HEK293 (cell line): ENCODE measurements around the gene CSNK2A1.

Source experiments
- CTCF ChIA-PET: fragments of 350-600 bp; formaldehyde crosslinking; extraction: SDS; loops from one replicate; lab custom pipeline; 2021; ENCODE audit warnings: antibody characterized with exemption; lab: Yijun Ruan, JAX
- POLR2A ChIA-PET: fragments of 300-600 bp; formaldehyde crosslinking; extraction: SDS; loops from one replicate; lab custom pipeline; 2020; ENCODE audit warnings: antibody characterized with exemption, inconsistent platforms; lab: Yijun Ruan, JAX
- H3K27ac ChIP-seq: fragments of 200-500 bp; sonication (Bioruptor generic); 2 replicates; pipeline ENCODE4 v1.5.1; 2014; ENCODE audit warnings: low read depth, low read length, control low read depth, inconsistent platforms; ENCODE audit errors: extremely low read depth
- H3K36me3 ChIP-seq, 2 experiments: fragments of 200-500 bp in 1 of 2; sonication (Bioruptor generic) in 1 of 2; 1 replicate in 1 of 2; 2 replicates in 1 of 2; pipeline ENCODE4 v1.5.1; 2014 to 2017; ENCODE audit warnings: inconsistent platforms in 2 of 2, low read length in 2 of 2; ENCODE audit not compliant: control insufficient read depth in 2 of 2, insufficient read depth in 1 of 2
- H3K4me1 ChIP-seq: fragments of 200-500 bp; sonication (Bioruptor generic); 2 replicates; pipeline ENCODE4 v1.5.1; 2014; ENCODE audit warnings: mild to moderate bottlenecking, low read length, inconsistent platforms; ENCODE audit not compliant: control insufficient read depth, insufficient read depth
- H3K4me3 ChIP-seq: 2 replicates; pipeline ENCODE4 v1.5.1; 2011; ENCODE audit warnings: low read depth, mild to moderate bottlenecking, control low read depth, low read length, moderate library complexity
- H3K9me3 ChIP-seq: fragments of 200-500 bp; sonication (Bioruptor generic); 2 replicates; pipeline ENCODE4 v1.5.1; 2014; ENCODE audit warnings: low read depth, low read length, inconsistent platforms; ENCODE audit not compliant: control insufficient read depth, insufficient read depth
- GLIS2 ChIP-seq: fragments of 450-650 bp; formaldehyde crosslinking; IDR thresholded peaks from 2 replicates; pipeline ENCODE4 v1.5.1; 2016; ENCODE audit warnings: missing biosample characterization, missing genetic modification characterization
- HOXD13 ChIP-seq: sonication (generic); formaldehyde crosslinking; IDR thresholded peaks from 2 replicates; pipeline ENCODE4 v1.8.0; 2022; ENCODE audit warnings: missing genetic modification reagents, borderline replicate concordance
- KLF9 ChIP-seq: fragments of 450-650 bp; formaldehyde crosslinking; IDR thresholded peaks from 2 replicates; pipeline ENCODE4 v1.5.1; 2016; ENCODE audit warnings: missing biosample characterization, missing genetic modification characterization, low read depth
- ZBTB21 ChIP-seq: fragments of 450-650 bp; formaldehyde crosslinking; IDR thresholded peaks from 2 replicates; pipeline ENCODE4 v1.5.1; 2017; ENCODE audit warnings: missing biosample characterization, missing genetic modification characterization
- ZFHX2 ChIP-seq: fragments of 450-650 bp; formaldehyde crosslinking; conservative IDR thresholded peaks from 2 replicates; pipeline ENCODE4 v1.5.1; 2016; ENCODE audit warnings: missing biosample characterization, missing genetic modification characterization
- ZNF114 ChIP-seq: fragments of 450-650 bp; formaldehyde crosslinking; IDR thresholded peaks from 2 replicates; pipeline ENCODE4 v1.5.0; 2017; ENCODE audit warnings: missing biosample characterization, missing genetic modification characterization
- ZNF132 ChIP-seq: fragments of 450-650 bp; formaldehyde crosslinking; IDR thresholded peaks from 2 replicates; pipeline ENCODE4 v1.5.1; 2017; ENCODE audit warnings: missing biosample characterization, missing genetic modification characterization, borderline replicate concordance
- ZNF16 ChIP-seq: fragments of 450-650 bp; formaldehyde crosslinking; IDR thresholded peaks from 2 replicates; pipeline ENCODE4 v1.5.1; 2016; ENCODE audit warnings: low read depth, missing biosample characterization, missing genetic modification characterization
- ZNF174 ChIP-seq: fragments of 450-650 bp; formaldehyde crosslinking; IDR thresholded peaks from 2 replicates; pipeline ENCODE4 v1.5.0; 2017; ENCODE audit warnings: missing biosample characterization, mild to moderate bottlenecking, missing genetic modification characterization
- ZNF184 ChIP-seq: fragments of 450-650 bp; IDR thresholded peaks from 2 replicates; pipeline ENCODE4 v1.5.1; 2018; ENCODE audit warnings: missing biosample characterization, mild to moderate bottlenecking, missing genetic modification characterization
- ZNF202 ChIP-seq: fragments of 450-650 bp; formaldehyde crosslinking; IDR thresholded peaks from 2 replicates; pipeline ENCODE4 v1.5.1; 2016; ENCODE audit warnings: missing biosample characterization, missing genetic modification characterization, borderline replicate concordance
- ZNF423 ChIP-seq: fragments of 450-650 bp; formaldehyde crosslinking; IDR thresholded peaks from 2 replicates; pipeline ENCODE4 v1.5.1; 2016; ENCODE audit warnings: missing biosample characterization, missing genetic modification characterization
- ZNF530 ChIP-seq: fragments of 450-650 bp; formaldehyde crosslinking; IDR thresholded peaks from 2 replicates; pipeline ENCODE4 v1.5.1; 2016; ENCODE audit warnings: low read depth, missing biosample characterization, missing genetic modification characterization
- ZNF561 ChIP-seq: fragments of 450-650 bp; IDR thresholded peaks from 2 replicates; pipeline ENCODE4 v1.5.1; 2018; ENCODE audit warnings: missing biosample characterization, missing genetic modification characterization, borderline replicate concordance
- ZNF623 ChIP-seq: fragments of 450-650 bp; formaldehyde crosslinking; IDR thresholded peaks from 2 replicates; pipeline ENCODE4 v1.5.1; 2016; ENCODE audit warnings: missing biosample characterization, missing genetic modification characterization
- ZNF785 ChIP-seq: fragments of 450-650 bp; formaldehyde crosslinking; IDR thresholded peaks from 2 replicates; pipeline ENCODE4 v1.5.1; 2016; ENCODE audit warnings: missing biosample characterization, missing genetic modification characterization
- ZNF830 ChIP-seq: fragments of 450-650 bp; IDR thresholded peaks from 2 replicates; pipeline ENCODE4 v1.5.0; 2018; ENCODE audit warnings: missing biosample characterization, missing genetic modification characterization, low read depth, mild to moderate bottlenecking, moderate library complexity
- TF ChIP-seq, protein P1 (sequence below): fragments of 450-650 bp; formaldehyde crosslinking; IDR thresholded peaks from 2 replicates; pipeline ENCODE4 v1.5.1; 2016; ENCODE audit warnings: missing biosample characterization, missing genetic modification characterization, borderline replicate concordance
- TF ChIP-seq, protein P2 (sequence below): fragments of 450-650 bp; formaldehyde crosslinking; IDR thresholded peaks from 2 replicates; pipeline ENCODE4 v1.5.1; 2017; ENCODE audit warnings: missing biosample characterization, mild to moderate bottlenecking, missing genetic modification characterization, moderate library complexity
- TF ChIP-seq, protein P3 (sequence below): fragments of 450-650 bp; formaldehyde crosslinking; IDR thresholded peaks from 2 replicates; pipeline ENCODE4 v1.5.1; 2016; ENCODE audit warnings: missing biosample characterization, missing genetic modification characterization
- TF ChIP-seq, protein P4 (sequence below): fragments of 450-650 bp; formaldehyde crosslinking; IDR thresholded peaks from 2 replicates; pipeline ENCODE4 v1.5.1; 2016; ENCODE audit warnings: missing biosample characterization, missing genetic modification characterization
- TF ChIP-seq, protein P5 (sequence below): fragments of 450-650 bp; formaldehyde crosslinking; IDR thresholded peaks from 2 replicates; pipeline ENCODE4 v1.5.1; 2017; ENCODE audit warnings: missing biosample characterization, missing genetic modification characterization

Gene CSNK2A1

DNA sequence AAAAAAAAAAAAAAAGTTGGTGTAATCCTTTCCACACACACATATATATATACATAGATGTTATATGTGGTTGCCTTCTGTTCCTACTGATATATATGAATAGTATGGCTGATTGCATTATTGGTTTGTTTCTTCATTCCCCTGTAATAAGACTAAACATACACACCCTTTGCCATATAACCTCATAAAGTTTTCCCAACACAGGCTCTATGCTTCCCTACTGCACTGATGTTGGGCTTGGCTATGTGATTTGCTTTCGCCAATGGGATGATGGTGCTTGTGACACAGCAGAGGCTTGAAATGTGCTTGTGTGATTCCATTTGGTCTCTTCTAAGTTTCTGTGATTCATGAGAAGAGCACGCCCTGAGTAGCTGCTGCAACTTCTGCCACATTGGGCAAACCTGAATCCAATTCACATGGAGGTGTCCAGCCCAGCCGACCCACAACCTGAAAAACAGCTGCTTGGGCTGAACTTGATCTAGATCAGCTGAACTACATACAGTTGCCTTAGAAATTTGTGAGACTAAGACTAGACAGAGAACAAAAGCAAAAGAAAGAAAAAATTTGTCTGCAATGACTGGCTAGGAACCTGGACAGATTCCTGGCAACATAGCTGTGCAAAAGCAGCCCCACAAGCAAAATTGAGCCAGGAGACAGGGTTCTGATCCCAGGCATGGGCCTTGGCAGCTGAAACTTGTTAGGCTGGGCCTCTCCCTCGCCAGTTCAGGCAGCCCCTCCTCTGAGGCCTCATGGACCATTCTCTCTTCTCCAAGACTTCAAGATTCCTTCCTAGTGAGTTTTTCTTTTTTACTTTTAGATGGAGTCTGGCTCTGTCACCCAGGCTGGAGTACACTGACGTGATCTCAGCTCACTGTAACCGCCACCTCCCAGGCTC lies 67.9 kb downstream of the CSNK2A1 start:
- H3K9me3 ChIP-seq: no peaks in the 10 kb centered on the region
- peaks cover 23 to 42% of the 10 kb centered on the region in 2 experiments for H3K36me3 ChIP-seq
- ChIA-PET CTCF (interaction anchor here (0.7 to 4.9 kb wide), 6 partner anchors 8 to 264 kb away, joined by 3 to 54 read pairs (median 3); no protein-coding TSS in a partner anchor), POLR2A (no interaction called here)
- TF ChIP-seq, protein P1, sequence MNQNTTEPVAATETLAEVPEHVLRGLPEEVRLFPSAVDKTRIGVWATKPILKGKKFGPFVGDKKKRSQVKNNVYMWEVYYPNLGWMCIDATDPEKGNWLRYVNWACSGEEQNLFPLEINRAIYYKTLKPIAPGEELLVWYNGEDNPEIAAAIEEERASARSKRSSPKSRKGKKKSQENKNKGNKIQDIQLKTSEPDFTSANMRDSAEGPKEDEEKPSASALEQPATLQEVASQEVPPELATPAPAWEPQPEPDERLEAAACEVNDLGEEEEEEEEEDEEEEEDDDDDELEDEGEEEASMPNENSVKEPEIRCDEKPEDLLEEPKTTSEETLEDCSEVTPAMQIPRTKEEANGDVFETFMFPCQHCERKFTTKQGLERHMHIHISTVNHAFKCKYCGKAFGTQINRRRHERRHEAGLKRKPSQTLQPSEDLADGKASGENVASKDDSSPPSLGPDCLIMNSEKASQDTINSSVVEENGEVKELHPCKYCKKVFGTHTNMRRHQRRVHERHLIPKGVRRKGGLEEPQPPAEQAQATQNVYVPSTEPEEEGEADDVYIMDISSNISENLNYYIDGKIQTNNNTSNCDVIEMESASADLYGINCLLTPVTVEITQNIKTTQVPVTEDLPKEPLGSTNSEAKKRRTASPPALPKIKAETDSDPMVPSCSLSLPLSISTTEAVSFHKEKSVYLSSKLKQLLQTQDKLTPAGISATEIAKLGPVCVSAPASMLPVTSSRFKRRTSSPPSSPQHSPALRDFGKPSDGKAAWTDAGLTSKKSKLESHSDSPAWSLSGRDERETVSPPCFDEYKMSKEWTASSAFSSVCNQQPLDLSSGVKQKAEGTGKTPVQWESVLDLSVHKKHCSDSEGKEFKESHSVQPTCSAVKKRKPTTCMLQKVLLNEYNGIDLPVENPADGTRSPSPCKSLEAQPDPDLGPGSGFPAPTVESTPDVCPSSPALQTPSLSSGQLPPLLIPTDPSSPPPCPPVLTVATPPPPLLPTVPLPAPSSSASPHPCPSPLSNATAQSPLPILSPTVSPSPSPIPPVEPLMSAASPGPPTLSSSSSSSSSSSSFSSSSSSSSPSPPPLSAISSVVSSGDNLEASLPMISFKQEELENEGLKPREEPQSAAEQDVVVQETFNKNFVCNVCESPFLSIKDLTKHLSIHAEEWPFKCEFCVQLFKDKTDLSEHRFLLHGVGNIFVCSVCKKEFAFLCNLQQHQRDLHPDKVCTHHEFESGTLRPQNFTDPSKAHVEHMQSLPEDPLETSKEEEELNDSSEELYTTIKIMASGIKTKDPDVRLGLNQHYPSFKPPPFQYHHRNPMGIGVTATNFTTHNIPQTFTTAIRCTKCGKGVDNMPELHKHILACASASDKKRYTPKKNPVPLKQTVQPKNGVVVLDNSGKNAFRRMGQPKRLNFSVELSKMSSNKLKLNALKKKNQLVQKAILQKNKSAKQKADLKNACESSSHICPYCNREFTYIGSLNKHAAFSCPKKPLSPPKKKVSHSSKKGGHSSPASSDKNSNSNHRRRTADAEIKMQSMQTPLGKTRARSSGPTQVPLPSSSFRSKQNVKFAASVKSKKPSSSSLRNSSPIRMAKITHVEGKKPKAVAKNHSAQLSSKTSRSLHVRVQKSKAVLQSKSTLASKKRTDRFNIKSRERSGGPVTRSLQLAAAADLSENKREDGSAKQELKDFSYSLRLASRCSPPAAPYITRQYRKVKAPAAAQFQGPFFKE: no peak
- TF ChIP-seq, protein P2, sequence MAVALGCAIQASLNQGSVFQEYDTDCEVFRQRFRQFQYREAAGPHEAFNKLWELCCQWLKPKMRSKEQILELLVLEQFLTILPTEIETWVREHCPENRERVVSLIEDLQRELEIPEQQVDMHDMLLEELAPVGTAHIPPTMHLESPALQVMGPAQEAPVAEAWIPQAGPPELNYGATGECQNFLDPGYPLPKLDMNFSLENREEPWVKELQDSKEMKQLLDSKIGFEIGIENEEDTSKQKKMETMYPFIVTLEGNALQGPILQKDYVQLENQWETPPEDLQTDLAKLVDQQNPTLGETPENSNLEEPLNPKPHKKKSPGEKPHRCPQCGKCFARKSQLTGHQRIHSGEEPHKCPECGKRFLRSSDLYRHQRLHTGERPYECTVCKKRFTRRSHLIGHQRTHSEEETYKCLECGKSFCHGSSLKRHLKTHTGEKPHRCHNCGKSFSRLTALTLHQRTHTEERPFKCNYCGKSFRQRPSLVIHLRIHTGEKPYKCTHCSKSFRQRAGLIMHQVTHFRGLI (tag by site-specific recombination): peak; percentile 76; the same call in 1 of the 2 replicates
- H3K4me3 ChIP-seq: no peak overlapping the region
- no peak overlapping the region for H3K27ac ChIP-seq
- H3K4me1 ChIP-seq: no peaks in the 10 kb centered on the region

DNA sequence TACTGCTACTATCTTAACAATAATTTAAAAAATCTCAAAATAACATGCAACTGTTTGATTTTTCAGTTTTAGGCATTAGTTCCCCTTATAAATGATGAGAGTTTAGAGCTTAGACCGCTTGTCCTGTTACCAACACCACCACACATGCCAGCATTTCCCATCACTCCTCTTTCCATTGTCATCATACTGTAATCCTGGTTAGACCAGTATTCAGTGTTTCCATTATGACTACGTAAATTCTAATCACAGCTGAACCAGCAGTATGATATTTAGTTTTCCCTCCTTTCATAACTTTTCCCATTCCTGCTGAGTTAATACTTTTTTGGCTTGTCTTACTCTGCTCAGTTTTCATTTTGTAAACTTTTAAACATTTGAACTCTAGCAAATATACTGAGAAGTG lies 69.0 kb downstream of the CSNK2A1 start:
- ChIA-PET CTCF (interaction anchor here (0.7 to 2.5 kb wide), 2 partner anchors 120 to 124 kb away, joined by 3 to 15 read pairs; no protein-coding TSS in a partner anchor), POLR2A (no interaction called here)

DNA sequence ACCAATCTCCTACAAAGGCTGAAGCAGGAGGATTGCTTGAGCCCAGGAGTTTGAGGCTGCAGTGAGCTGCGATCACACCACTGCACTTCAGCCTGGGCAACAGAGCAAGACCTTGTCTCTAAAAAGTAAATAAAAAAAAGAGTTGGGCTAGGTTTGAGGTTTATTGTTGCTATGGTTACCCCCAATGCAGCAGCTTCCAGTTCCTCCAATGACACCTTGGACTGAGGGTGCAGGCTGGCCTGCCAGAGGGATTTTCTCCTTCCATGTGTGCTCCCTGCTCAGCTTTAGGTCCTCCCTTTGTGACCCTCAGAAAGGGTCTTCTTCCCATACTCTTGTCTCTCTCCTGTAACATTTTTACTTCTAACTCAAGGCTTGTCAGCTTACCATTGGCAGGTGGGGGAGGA lies 70.7 kb downstream of the CSNK2A1 start:
- Histone ChIP-seq H3K36me3 (peaks cover 13 to 24% of the 10 kb centered on the region in 2 experiments), H3K4me3 (no peak overlapping the region), H3K27ac (no peak overlapping the region), H3K4me1 (no peaks in the 10 kb centered on the region), H3K9me3 (no peaks in the 10 kb centered on the region)
- POLR2A ChIA-PET: no interaction called here
- CTCF ChIA-PET: interaction anchor here (1.7 to 2.5 kb wide), 2 partner anchors 41 to 118 kb away, joined by 6 to 15 read pairs; no protein-coding TSS in a partner anchor
- TF ChIP-seq, protein P3, sequence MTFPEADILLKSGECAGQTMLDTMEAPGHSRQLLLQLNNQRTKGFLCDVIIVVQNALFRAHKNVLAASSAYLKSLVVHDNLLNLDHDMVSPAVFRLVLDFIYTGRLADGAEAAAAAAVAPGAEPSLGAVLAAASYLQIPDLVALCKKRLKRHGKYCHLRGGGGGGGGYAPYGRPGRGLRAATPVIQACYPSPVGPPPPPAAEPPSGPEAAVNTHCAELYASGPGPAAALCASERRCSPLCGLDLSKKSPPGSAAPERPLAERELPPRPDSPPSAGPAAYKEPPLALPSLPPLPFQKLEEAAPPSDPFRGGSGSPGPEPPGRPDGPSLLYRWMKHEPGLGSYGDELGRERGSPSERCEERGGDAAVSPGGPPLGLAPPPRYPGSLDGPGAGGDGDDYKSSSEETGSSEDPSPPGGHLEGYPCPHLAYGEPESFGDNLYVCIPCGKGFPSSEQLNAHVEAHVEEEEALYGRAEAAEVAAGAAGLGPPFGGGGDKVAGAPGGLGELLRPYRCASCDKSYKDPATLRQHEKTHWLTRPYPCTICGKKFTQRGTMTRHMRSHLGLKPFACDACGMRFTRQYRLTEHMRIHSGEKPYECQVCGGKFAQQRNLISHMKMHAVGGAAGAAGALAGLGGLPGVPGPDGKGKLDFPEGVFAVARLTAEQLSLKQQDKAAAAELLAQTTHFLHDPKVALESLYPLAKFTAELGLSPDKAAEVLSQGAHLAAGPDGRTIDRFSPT (tag by site-specific recombination): no peak
- TF ChIP-seq ZNF132 (tag by site-specific recombination) (no peak), ZNF423 (tag by site-specific recombination) (no peak), ZBTB21 (tag by site-specific recombination) (no peak)
- TF ChIP-seq, protein P4, sequence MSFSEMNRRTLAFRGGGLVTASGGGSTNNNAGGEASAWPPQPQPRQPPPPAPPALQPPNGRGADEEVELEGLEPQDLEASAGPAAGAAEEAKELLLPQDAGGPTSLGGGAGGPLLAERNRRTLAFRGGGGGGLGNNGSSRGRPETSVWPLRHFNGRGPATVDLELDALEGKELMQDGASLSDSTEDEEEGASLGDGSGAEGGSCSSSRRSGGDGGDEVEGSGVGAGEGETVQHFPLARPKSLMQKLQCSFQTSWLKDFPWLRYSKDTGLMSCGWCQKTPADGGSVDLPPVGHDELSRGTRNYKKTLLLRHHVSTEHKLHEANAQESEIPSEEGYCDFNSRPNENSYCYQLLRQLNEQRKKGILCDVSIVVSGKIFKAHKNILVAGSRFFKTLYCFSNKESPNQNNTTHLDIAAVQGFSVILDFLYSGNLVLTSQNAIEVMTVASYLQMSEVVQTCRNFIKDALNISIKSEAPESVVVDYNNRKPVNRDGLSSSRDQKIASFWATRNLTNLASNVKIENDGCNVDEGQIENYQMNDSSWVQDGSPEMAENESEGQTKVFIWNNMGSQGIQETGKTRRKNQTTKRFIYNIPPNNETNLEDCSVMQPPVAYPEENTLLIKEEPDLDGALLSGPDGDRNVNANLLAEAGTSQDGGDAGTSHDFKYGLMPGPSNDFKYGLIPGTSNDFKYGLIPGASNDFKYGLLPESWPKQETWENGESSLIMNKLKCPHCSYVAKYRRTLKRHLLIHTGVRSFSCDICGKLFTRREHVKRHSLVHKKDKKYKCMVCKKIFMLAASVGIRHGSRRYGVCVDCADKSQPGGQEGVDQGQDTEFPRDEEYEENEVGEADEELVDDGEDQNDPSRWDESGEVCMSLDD (tag by site-specific recombination): no peak
- TF ChIP-seq, protein P5, sequence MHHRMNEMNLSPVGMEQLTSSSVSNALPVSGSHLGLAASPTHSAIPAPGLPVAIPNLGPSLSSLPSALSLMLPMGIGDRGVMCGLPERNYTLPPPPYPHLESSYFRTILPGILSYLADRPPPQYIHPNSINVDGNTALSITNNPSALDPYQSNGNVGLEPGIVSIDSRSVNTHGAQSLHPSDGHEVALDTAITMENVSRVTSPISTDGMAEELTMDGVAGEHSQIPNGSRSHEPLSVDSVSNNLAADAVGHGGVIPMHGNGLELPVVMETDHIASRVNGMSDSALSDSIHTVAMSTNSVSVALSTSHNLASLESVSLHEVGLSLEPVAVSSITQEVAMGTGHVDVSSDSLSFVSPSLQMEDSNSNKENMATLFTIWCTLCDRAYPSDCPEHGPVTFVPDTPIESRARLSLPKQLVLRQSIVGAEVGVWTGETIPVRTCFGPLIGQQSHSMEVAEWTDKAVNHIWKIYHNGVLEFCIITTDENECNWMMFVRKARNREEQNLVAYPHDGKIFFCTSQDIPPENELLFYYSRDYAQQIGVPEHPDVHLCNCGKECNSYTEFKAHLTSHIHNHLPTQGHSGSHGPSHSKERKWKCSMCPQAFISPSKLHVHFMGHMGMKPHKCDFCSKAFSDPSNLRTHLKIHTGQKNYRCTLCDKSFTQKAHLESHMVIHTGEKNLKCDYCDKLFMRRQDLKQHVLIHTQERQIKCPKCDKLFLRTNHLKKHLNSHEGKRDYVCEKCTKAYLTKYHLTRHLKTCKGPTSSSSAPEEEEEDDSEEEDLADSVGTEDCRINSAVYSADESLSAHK (tag by site-specific recombination): no peak

More for the DNA sequence above, 69.0 kb downstream of the CSNK2A1 start:
- H3K4me3 ChIP-seq: no peak overlapping the region
- no peaks in the 10 kb centered on the region for H3K9me3 ChIP-seq
- H3K36me3 ChIP-seq: peaks cover 23 to 33% of the 10 kb centered on the region in 2 experiments
- TF ChIP-seq GLIS2 (tag by site-specific recombination) (no peak), ZNF114 (tag by site-specific recombination) (no peak), ZNF174 (tag by site-specific recombination) (no peak), ZNF202 (tag by site-specific recombination) (no peak), ZNF561 (tag by site-specific recombination) (no peak), ZFHX2 (tag by site-specific recombination) (no peak), ZNF184 (tag by site-specific recombination) (no peak), HOXD13 (no peak), ZNF623 (no peak), ZNF785 (tag by site-specific recombination) (no peak), ZNF830 (tag by site-specific recombination) (no peak), ZNF530 (tag by site-specific recombination) (no peak), KLF9 (no peak), ZNF16 (no peak)
- no peak overlapping the region for H3K27ac ChIP-seq
- no peaks in the 10 kb centered on the region for H3K4me1 ChIP-seq
